Stimulated activated CD4-positive, alpha-beta T cell treated with anti-CD3 and anti-CD28 coated beads, Interleukin-1b, Interleukin-23, amount 100 ng/mL, for 4 hours (primary cell): ENCODE data around the gene DCAF17.
"Not testable (repeated sequence)": the region's sequence is repeated elsewhere in the genome, so short reads cannot be mapped to it uniquely, and the experiment has no call there.

Source experiments
- DNase-seq, 2 donors: peaks; one replicate each; pipeline ENCODE4 v3.0.0-alpha.2; 2020; ENCODE audit warnings: low read depth in 2 of 2

DCAF17 gene

DNA sequence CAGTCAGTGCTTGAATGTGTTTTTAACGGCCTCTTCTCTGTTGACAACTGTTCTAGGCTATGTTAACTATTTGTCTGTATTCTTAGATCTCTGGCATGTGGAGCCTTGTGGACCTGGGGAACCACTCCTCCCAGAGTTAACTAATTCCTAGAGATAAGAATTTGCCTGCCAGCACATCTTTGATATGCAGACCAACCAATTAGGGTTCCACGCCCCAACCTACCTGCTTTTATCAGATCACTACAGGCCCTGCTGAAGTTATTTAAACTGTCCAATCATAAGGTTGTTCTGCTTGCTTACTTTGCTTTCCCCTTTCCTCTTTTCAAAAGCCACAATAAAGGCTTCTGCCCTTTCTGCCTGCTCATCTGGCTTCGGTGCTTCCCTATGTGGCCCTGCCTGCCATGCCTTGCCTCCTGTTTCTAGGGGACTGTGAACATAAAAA lies 79.7 kb downstream of the DCAF17 start:
- DNase-seq = no peak

DNA sequence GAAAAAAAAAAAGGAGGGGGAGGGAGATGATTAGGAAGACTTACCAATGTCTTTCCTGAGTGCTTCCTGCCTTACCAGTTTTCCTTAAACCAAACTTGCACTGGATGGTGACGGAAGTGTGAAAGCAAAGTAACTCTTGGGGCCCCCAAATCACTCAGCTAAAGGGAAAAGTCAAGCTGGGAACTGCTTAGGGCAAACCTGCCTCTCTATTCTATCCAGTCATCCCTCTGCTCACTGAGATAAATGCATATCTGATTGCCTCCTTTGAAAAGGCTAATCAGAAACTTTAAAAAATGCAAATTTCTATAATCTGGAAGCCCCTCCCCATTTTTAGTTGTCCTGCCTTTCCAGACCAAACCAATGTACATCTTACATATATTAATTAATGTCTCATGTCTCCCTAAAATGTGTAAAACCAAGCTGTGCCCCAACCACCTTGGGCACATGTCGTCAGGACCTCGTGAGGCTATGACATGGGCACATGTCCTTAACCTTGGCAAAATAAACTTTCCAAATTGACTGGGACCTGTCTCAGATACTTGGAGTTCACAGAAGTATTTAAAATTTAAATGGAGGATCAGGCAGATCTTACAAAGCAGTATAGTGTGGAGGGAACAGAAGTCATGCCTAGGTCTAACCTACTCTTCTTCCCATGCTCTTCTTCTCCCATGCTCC lies 81.0 kb downstream of the DCAF17 start:
- no peak for DNase-seq

DNA sequence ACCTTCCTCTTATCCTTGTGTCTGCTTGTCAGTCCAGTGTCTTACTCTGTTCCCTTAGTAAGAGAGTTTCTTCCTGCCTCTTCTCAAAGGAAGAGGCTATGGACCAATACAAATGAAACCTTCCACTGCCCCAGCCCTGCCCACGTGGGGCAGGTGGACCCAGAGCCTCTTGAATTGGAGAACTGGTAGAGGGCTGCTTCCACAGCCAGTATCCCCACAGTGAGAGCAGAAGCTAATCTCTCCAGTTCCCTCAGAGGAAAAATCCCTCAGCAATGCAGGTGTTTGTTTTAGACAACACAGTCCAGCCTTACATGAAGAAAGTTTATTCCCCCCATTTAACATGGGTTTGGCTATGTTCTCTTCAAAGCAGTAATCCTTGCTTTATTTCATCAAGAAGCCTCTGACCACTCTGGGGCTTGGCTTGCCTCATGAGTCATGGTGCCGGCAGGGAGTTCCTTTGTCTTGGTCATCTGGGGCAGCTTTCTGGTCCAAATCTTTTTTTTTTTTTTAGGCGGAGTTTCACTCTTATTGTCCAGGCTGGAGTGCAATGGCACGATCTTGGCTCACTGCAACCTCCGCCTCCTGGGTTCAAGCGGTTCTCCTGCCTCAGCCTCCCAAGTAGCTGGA lies 81.8 kb downstream of the DCAF17 start:
- DNase-seq = no peak

- DNase-seq = no peak
These were observed 82.8 kb downstream of the DCAF17 start for GRCh38 chr2:171516793-171517192.

- no peak for DNase-seq
These were observed 86.4 kb downstream of the DCAF17 start for GRCh38 chr2:171520471-171520870.

DNA sequence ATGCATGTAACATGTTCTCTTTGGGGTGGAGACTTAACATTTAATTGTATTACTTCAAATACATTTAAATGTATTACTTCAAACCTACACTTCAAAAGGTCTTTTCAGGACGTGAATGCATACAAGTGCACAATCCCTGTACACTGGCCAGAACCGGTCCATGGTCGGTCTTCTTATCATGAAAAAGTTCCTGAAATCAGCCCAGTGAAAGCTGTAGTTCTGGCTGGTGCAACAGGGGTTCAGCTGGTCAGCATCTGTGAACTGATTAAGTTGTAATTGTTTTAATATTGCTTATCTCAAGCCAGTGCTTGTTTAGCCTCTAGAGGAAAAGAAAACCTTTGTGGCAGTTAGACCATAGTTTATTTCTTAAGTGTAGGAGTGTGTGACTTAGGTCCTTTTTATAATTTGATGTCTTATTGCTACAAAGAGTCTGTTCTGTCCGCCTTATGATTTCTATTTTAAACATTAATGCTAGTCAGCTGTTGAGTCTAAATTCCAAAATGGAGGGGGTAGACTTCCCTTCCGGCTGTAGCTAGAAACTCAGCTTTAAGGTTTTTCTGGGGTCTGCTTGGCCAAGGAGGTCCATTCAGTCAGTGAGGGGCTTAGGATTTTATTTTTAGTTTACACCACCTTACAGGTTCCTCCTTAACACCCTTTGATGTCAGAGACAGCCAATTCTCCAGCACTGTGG lies 87.5 kb downstream of the DCAF17 start:
- no peak for DNase-seq

DNA sequence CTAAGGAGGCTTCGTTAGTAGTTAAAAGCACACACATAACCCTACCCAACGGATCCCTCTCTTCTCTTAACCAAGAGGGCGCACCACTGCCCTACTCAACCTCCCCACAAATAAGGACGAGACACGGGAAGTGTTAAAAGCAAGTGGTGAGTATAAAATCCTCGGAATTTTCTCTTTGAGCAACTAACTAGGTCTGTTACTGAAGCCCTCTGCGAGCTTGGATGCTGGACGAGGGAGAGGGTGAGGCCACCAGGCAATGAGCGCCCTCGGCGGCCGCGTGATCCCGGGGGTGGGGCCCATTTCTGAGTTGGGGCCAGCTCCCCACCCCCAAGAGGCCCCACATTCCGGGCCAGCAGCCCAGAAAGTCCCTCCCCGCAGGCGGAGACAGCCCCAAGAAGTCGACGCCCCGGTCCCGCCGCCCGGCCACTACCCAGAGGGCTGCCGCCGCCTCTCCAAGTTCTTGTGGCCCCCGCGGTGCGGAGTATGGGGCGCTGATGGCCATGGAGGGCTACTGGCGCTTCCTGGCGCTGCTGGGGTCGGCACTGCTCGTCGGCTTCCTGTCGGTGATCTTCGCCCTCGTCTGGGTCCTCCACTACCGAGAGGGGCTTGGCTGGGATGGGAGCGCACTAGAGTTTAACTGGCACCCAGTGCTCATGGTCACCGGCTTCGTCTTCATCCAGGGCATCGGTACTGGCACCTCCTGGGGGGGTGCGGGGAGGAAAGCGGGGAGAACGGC lies 88.2 kb downstream of the DCAF17 start, which contains the start of gene CYBRD1:
Gene CYBRD1, plus strand, starts transcription at position 423 of the 736 bp plus-strand sequence. Its CDS starts 72 bp downstream, at position 495.
- DNase-seq = no peak

- DNase-seq = no peak
These were observed 88.7 kb downstream of the DCAF17 start for GRCh38 chr2:171522788-171523087.

GRCh38 chr2:171523088-171524017 lies 89.3 kb downstream of the DCAF17 start:
- DNase-seq = no peak

DNA sequence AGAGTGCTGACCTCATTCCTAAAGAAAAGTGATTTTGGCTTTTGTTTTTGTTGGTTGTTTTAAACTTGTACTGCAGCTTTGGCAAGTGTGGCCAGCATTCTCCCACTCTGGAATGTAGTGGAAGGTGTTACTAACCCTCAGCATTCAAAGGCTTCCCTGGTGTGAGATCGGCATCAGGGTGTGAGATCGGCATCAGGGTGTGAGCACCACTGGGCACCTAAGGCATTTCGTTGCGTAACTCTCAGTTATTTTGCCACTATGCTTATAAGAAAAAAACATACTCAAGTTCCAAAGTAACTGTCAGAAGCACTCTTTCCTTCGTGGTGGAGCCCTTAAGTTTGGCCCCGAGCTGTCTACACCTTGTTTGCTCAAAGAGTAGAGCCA lies 90.0 kb downstream of the DCAF17 start:
- no peak for DNase-seq

DNA sequence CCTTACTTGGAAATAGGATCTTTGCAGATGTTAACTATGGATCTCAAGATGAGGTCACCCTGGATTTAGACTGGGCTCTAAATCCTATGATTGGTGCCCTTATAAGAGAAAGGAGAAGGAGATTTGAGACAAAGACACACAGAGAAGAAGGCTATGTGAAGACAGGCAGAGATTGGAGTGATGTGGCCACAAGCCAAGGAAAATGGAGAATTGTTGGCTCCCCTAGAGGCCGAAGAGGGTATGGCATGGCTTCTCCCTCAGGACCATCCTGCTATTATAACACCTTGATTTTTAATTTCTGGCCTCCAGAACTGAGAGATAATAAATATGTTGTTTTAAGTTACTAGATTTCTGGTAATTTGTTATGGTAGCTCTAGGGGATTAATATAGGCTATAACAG lies 95.9 kb downstream of the DCAF17 start:
- DNase-seq = no peak

DNA sequence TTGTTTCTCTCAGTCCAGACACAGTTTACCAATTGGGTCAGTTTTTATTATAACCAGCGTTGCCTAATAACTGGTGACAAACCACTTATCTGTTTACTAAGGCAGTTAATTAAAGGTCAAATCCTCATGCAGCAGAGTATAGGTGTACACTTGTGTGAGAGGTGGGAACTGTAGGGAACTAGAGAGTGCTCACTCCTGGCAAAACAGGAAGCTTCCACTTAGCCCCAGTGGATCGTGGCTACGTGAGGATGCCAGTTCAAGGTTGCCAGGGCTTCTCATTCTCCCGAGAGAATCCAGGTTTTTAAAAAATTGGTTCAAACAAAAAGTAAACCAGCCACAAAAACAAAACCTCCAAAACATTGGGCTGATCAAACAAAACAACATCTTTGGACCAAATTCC lies 96.4 kb downstream of the DCAF17 start:
- no peak for DNase-seq

GRCh38 chr2:171530859-171531258 lies 96.8 kb downstream of the DCAF17 start:
- DNase-seq = not testable (repeated sequence)

GRCh38 chr2:171531291-171531690 lies 97.3 kb downstream of the DCAF17 start:
- no peak for DNase-seq

DNA sequence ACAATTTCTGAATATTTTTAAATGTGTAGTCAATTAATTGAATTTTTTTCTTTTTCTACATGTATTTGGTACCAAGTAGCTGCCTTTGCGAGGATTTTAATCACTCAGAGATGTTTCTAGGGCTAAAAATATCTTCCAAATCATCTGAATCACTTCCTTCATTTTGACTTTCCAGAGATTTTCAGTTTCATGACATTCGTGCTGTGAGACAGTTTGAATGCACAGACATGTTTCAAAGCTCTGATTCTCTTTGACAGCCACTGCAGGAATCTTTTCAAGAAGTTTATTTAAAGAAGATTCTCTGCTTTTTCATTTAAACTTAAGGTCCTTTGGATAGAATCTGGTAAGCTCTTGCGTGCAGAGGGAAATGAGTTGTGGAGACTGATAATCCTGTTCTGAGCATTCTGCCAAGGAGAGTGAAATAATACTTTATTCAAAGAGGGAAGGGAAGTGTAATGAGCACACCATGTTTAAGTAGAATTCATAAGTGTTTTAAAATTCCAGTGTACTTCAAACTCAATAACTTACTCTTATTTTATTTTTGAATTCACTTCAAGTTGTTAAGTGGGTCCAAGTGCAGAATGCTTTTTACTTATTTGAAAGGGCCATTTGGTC lies 97.9 kb downstream of the DCAF17 start:
- DNase-seq = no peak

GRCh38 chr2:171533331-171533730 lies 99.3 kb downstream of the DCAF17 start:
- no peak for DNase-seq
